ENCODE data around the gene KCNG1.

- TF ChIP-seq CTCF (IDR thresholded peaks at IDR 0.05) (no peak), POLR2A (IDR thresholded peaks at IDR 0.05) (no peak)
Observed at GRCh38 chr20:51012357-51012756, 10.6 kb downstream of the KCNG1 start.
